Measurements from ENCODE around the gene CREB3L2. TPM values are rescaled to one million over a fixed set of nuclear protein-coding genes. Genes with fewer than 3 reads are reported as not detected.

The CREB3L2 gene
- total and polyA plus RNA-seq, 2 of the 13 experiments (the other 11 are each of a cell fraction or from before 2014, with no cell fraction given) = 22.1 to 41.1 TPM

GRCh38 chr7:137950263-137950621, 51.6 kb downstream of the CREB3L2 start (continued):
- TF ChIP-seq TRAFD1 (CRISPR knock-in tag; IDR thresholded peaks at IDR 0.05; ENCODE audit: borderline replicate concordance) (no peak), PHF21A (CRISPR knock-in tag; IDR thresholded peaks at IDR 0.05) (no peak), SUZ12 (IDR thresholded peaks at IDR 0.05; ENCODE audit: low read depth, low read length) (no peak), SOX6 (IDR thresholded peaks at IDR 0.05) (no peak), SOX6 (CRISPR knock-in tag; IDR thresholded peaks at IDR 0.05) (no peak; the same call in 1 of the 2 replicates), DR1 (CRISPR knock-in tag; IDR thresholded peaks at IDR 0.05) (no peak), CBFB (CRISPR knock-in tag; IDR thresholded peaks at IDR 0.05) (peak; percentile 50; the same call in 1 of the 2 replicates), SETDB1 (CRISPR knock-in tag; IDR thresholded peaks at IDR 0.05; ENCODE audit: borderline replicate concordance) (no peak), SIN3B (IDR thresholded peaks at IDR 0.05; ENCODE audit: low read length) (no peak), THAP9 (CRISPR knock-in tag; IDR thresholded peaks at IDR 0.05; ENCODE audit: borderline replicate concordance) (no peak), SAP130 (CRISPR knock-in tag; IDR thresholded peaks at IDR 0.05; ENCODE audit: low read depth) (0 out of 2 replicates have a peak, but pooled peaks have one; percentile 21), ZNF101 (CRISPR knock-in tag; IDR thresholded peaks at IDR 0.05; ENCODE audit: borderline replicate concordance, low read depth) (no peak), ZNF280B (CRISPR knock-in tag; IDR thresholded peaks at IDR 0.05; ENCODE audit: borderline replicate concordance) (no peak), ZNF567 (CRISPR knock-in tag; IDR thresholded peaks at IDR 0.05; ENCODE audit: borderline replicate concordance) (no peak), ATF6 (CRISPR knock-in tag; conservative IDR thresholded peaks at IDR 0.05) (0 out of 2 replicates have a peak, but pooled peaks have one; percentile 30), ZNF441 (CRISPR knock-in tag; IDR thresholded peaks at IDR 0.05; ENCODE audit: borderline replicate concordance) (no peak), ARID5B (CRISPR knock-in tag; IDR thresholded peaks at IDR 0.05) (peak; percentile 32; the same call in 1 of the 2 replicates), PAWR (CRISPR knock-in tag; IDR thresholded peaks at IDR 0.05; ENCODE audit: borderline replicate concordance) (no peak), ZKSCAN1 (IDR thresholded peaks at IDR 0.05; ENCODE audit: low read length) (no peak)
